GM19324 (cell line): ENCODE data around the gene BARHL1.

Source experiments
- ATAC-seq: cut with Tn5 transposase; IDR thresholded peaks from one replicate; pipeline ENCODE4 v1.9.1; 2021; ENCODE audit warnings: mild to moderate bottlenecking, moderate library complexity; ENCODE audit not compliant: unreplicated experiment, low FRiP score

Gene BARHL1

GRCh38 chr9:132606066-132606465 is 23.7 kb downstream of the BARHL1 start:
- ATAC-seq, result no peak

- no peak for ATAC-seq
Observed at GRCh38 chr9:132609184-132609583, 26.8 kb downstream of the BARHL1 start.

- ATAC-seq, result no peak
Observed at GRCh38 chr9:132609829-132610228, 27.4 kb downstream of the BARHL1 start.

GRCh38 chr9:132610661-132611060 is 28.3 kb downstream of the BARHL1 start:
- no peak for ATAC-seq

DNA sequence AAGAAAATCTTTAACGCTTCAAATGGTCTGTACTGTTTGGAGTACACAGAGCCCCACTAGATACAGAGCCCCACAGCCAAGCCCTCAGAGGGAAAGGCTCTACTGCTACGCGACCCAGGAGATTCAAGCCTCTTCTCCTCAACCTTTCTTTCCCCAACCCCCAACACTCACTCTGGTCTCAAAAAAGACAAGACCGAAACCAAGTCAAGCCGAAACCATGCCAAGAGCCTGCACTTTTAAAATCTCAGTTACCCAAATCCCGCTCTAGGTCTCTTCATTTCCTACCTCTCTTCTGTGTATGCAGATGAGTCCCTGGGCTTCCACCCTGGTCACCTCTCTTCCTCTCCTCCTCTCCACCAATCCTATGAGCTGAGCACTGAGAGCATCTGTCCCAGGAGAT is 31.9 kb downstream of the BARHL1 start:
- ATAC-seq, result no peak

GRCh38 chr9:132615774-132616173 is 33.4 kb downstream of the BARHL1 start:
- ATAC-seq, result no peak

DNA sequence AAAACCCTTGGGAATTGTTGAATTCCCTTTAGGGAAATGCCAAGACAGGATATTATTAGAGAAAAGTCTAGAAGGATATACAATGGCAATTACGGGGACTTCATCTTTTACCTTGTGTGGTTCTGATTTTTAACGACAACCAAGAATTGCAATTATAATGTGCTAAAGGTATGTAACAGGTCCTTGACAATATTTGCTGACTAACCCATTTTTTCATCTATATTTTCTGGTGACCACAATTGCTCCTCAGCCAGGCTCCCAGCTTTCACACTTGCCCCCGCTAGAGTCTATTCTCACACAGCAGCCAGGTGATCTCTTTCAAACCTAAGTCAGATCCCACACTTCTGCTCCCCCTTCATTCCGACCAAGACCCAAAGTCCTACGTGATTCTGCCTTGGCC is 34.3 kb downstream of the BARHL1 start:
- ATAC-seq, result no peak

GRCh38 chr9:132622159-132622558 is 39.8 kb downstream of the BARHL1 start:
- no peak for ATAC-seq

DNA sequence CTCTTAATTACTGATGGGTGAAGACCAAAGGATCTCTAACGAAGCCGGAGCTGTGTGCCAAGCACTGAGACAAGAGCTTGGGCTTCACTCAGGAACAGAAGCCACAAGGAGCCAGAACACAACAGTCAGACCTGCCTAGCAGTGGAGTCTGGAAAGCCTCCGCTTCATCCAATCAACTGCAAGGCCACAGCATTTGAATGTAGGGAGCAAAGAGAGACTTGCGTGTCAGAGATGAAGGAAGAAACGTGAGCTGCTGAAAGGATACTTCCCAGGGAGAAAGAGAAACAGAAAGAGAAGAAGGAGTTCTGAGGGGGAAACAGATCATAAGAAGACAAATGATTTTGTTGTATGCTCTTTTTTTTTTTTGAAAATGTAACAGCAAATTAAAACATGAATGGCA is 43.9 kb downstream of the BARHL1 start:
- ATAC-seq, result no peak

- no peak for ATAC-seq
Observed at GRCh38 chr9:132627106-132627505, 44.7 kb downstream of the BARHL1 start.

DNA sequence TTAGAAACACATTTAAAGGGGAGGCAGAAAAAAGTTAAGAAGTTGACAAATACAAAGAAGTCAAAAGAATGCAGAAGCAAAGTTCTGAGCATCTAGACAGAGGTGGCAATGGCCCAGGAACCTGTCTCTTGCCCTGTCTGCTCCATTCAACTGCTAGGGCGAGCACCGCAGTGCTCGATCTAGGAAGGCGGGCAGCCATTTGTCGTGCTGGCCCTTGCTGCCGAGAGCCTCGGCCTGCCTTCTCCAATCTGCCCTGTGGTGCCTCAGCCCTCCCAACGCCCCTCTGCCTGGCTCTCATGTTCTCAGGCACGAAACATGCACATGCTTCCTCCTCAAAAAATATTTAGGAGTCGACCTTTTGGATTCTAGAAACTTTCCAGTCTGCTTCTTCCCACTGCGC is 45.2 kb downstream of the BARHL1 start:
- no peak for ATAC-seq

DNA sequence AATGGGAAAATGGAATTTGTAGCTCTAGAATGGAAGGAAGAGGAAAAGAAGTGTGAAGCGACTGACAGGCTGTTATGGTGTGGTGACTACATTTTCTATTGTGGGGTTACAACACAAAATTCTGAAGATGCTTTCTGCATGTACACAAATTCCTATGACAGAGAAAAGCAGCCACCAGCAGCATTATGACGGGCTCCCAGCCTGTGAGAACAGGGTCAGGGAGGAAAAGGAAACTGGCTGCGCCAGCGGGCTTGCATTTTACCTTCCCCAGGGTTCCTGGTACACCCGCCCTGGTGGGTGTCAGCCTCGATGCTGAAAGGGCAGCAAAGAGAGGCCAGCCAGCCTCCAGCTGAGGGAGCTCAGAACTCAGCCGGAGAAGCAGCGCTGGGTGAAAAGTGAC is 46.3 kb downstream of the BARHL1 start:
- no peak for ATAC-seq

DNA sequence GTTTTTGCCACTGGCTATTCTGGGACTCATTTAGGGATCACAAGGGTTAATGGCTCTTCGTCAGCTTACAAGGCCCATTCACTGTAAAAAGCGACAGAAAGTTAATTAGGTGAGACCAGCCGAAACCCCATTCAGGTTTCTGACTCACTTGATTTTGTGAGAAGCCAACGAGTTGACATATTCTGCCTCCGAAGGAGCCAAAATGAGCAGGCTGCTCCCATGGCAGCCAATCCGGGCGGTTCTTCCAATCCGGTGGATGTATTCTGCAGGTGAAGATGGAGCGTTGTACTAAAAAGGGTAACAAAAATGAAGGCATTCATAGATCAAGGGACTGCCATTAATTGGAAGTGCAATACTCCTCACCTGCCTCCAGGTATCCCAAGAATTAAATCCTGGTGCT is 47.7 kb downstream of the BARHL1 start:
- ATAC-seq, result no peak

- no peak for ATAC-seq
Observed at GRCh38 chr9:132630811-132631210, 48.4 kb downstream of the BARHL1 start.

DNA sequence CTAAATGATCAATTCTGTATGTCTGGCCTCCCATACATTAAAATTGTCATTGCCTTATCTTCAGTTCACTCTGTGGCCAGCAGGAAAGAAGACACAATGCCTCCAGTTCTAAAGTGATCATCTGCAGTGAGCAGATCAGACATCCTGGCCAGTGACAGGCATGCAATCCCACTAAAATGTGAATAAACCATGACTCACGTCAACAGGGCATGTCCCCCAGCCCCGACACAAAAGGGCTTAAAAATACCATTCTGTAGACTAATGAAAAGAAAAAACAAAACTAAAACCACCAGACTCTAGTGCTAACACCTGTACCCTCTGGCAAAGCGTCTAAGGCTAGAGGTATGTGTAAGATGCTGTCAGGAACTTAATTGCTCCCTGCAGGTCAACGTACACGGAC is 48.9 kb downstream of the BARHL1 start:
- ATAC-seq, result no peak

- ATAC-seq, result no peak
Observed at GRCh38 chr9:132631685-132632084, 49.3 kb downstream of the BARHL1 start.

- ATAC-seq, result no peak
Observed at GRCh38 chr9:132632413-132633129, 50.2 kb downstream of the BARHL1 start.

- ATAC-seq, result no peak
Observed at GRCh38 chr9:132634327-132634726, 51.9 kb downstream of the BARHL1 start.

DNA sequence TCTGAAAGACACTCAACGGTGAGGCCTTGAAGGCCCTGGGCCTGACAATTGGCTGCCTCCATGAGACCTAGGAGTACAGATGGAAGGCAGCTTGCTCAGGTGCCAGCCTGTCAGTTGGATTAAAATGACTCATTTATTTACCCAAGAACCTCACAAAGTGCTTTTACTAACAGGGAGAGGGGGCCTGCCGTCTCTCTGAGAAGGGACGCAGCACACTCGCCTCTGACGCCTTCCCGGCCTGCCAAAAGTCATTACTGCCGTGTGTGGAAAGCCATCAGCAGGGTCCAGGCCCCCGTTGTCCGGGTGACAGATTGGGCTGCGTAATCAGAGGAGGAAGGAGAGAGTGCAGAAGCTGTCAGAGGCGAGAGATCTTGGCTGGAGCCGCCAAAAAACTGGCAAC is 54.9 kb downstream of the BARHL1 start:
- ATAC-seq, result no peak

DNA sequence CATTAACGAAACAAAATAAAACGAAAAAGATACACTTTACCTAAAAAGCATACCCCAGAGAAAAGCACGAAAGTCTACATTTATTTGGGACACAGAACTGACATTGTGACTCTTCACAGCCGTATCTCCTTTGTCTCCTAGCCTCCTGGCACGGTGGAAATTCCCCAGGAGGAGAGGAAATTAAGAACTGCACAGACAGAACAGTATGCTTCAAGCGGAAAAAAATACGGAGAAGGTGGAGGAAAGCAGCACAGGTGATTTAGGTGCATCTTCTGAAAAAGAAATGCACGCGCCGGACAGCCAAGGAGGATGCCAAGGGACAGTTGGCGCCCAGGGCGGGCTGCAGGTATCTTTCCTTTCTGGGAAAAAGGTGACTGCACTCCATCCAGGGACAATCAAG is 55.4 kb downstream of the BARHL1 start:
- no peak for ATAC-seq

GRCh38 chr9:132638240-132638639 is 55.8 kb downstream of the BARHL1 start:
- no peak for ATAC-seq

DNA sequence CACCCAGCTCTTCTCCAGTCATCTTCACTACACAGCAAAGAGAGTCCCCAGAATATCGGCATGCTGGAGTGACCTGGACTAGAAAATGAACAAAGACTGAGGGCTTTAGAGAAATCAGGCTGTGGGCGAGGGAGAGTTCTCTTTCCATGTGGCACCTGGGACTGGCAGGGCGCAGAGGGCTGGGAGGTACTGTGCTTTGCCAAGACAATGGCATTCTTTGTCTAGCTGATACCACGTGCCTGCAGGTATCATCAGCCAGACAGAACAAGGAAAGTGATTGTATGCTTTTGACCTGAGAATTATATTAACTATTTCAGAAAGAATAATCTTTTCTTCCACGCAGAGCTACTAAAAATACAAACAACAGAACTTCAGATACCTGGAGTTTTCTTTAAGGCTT is 56.9 kb downstream of the BARHL1 start:
- no peak for ATAC-seq
